ENCODE data around the gene UBE2O.

Gene UBE2O

DNA sequence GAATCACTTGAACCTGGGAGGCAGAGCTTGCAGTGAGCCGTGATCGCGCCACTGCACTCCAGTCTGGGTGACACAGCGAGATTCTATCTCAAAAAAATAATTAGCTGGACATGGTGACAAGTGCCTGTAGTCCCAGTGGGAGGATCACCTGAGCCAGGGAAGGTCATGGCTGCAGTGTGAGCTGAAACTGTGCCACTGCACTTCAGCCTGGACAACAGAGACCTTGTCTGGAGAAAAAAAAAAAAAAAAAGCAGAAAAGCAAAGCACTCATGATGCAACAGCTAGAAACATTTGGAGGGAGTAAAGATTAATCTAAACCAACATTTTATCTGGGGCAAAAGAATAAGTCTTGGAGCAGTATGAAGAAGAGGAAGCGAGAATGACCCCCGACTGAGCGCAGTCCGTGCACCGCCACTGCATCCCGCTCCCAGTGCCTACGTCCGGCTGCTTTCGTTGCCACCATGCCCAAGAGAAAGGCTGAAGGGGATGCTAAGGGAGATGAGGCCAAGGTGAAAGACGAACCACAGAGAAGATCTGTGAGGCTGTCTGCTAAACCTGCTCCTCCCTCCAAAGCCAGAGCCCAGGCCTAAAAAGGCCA lies 107.5 kb downstream of the UBE2O start:
- no peak for DNase-seq

DNA sequence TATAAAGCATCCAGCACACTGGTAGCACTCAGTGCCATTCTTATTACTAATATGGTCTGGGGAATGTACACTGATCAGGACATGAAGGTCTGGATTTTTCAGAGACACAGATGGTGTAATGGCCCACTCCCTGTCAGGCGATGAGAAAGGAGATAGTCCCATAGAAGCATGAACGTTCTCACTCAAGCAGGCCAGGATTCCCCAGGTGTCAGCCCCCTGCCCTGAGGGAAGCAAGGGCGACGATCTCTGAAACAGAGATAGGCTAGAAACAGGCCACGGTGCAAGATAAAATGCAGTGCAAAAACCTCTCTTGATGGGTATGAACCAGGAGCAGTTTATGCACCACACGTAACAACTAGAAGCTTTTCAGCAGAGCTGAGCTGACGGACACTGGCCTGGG lies 109.8 kb downstream of the UBE2O start:
- DNase-seq: no peak

DNA sequence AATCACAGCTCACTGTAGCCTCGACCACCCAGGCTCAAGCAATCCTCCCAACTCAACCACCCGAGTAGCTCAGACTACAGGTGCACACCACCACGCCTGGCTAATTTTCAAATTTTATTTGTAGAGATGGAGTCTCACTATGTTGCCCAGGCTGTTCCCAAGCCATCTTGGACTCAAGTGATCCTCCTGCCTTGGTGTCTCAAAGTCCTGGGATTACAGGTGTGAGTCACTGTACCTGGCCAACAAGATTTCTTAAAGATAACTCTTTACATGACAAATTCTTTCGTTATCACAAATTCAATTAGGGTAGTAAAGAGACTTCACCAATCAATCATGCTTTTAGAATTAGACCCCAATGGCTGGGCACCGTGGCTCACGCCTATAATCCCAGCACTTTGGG lies 111.7 kb downstream of the UBE2O start:
- no peak for DNase-seq

All from C1 segment of cervical spinal cord (tissue), 14 donors.